ENCODE data around the gene TMEM143. TPM values are rescaled to one million over a fixed set of nuclear protein-coding genes. Genes with fewer than 3 reads are reported as not detected.
"Not testable (repeated sequence)": the region's sequence is repeated elsewhere in the genome, so short reads cannot be mapped to it uniquely, and the experiment has no call there.

TMEM143 gene
- total RNA-seq, 2 experiments from 2014 or later: 9.4 to 11.0 TPM

- H3K36me3 Mint-ChIP-seq (ENCODE audit: low read depth): no peaks in the 10 kb centered on the region
- intact Hi-C loops (cut with DNase I, micrococcal nuclease): loop anchor here (2.0 to 10.0 kb wide), 4 partner anchors 37 to 269 kb away; no protein-coding TSS in a partner anchor
- TF ChIP-seq CTCF (IDR thresholded peaks at IDR 0.05): no peak
- no peak overlapping the region for H3K27ac ChIP-seq (ENCODE audit: low read depth in 1 of 2, low read length in 2 of 2)
- no peak for DNase-seq
- H3K4me3 Mint-ChIP-seq: no peak overlapping the region
- ChIA-PET POLR2A (no interaction called here), CTCF (interaction anchor here (4.1 kb wide), 1 partner anchor 18 kb away, joined by 40 read pairs; no protein-coding TSS in a partner anchor)
- H3K27ac Mint-ChIP-seq: no peak overlapping the region
- H3K27me3 ChIP-seq (ENCODE audit: control insufficient read depth in 1 of 2, insufficient read depth in 2 of 2, low read length in 2 of 2): no peaks in the 10 kb centered on the region
- no peak overlapping the region for H3K4me3 ChIP-seq (ENCODE audit: low read length)
- H3K4me1 ChIP-seq (ENCODE audit: insufficient read depth, low read length): peaks cover 10% of the 10 kb centered on the region
- H3K9me3 Mint-ChIP-seq: no peaks in the 10 kb centered on the region
- no peaks in the 10 kb centered on the region for H3K9me3 ChIP-seq (ENCODE audit: control insufficient read depth in 1 of 2, insufficient read depth in 1 of 2, low read length in 2 of 2)
- no peaks in the 10 kb centered on the region for H3K36me3 ChIP-seq (ENCODE audit: insufficient read depth, low read length)
- H3K4me1 Mint-ChIP-seq (ENCODE audit: low read depth): peaks cover 9% of the 10 kb centered on the region
- no peaks in the 10 kb centered on the region for H3K27me3 Mint-ChIP-seq
- no peak for ATAC-seq (ENCODE audit: poor library complexity)
Measured at GRCh38 chr19:48315712-48316111, 48.0 kb downstream of the TMEM143 start.

- no peak overlapping the region for H3K4me3 ChIP-seq (ENCODE audit: low read length)
- ChIA-PET POLR2A (no interaction called here), CTCF (no interaction called here)
- Mint-ChIP-seq H3K9me3 (no peaks in the 10 kb centered on the region), H3K4me1 (ENCODE audit: low read depth) (no peaks in the 10 kb centered on the region), H3K27ac (no peak overlapping the region), H3K4me3 (no peak overlapping the region), H3K27me3 (no peaks in the 10 kb centered on the region), H3K36me3 (ENCODE audit: low read depth) (no peaks in the 10 kb centered on the region)
- H3K36me3 ChIP-seq (ENCODE audit: insufficient read depth, low read length): no peaks in the 10 kb centered on the region
- TF ChIP-seq CTCF (IDR thresholded peaks at IDR 0.05): no peak
- H3K4me1 ChIP-seq (ENCODE audit: insufficient read depth, low read length): no peaks in the 10 kb centered on the region
- H3K27me3 ChIP-seq (ENCODE audit: control insufficient read depth in 1 of 2, insufficient read depth in 2 of 2, low read length in 2 of 2): no peaks in the 10 kb centered on the region
- no peak for ATAC-seq (ENCODE audit: poor library complexity)
- no peaks in the 10 kb centered on the region for H3K9me3 ChIP-seq (ENCODE audit: control insufficient read depth in 1 of 2, insufficient read depth in 1 of 2, low read length in 2 of 2)
- H3K27ac ChIP-seq (ENCODE audit: low read depth in 1 of 2, low read length in 2 of 2): no peak overlapping the region
- DNase-seq: no peak
- intact Hi-C loops (cut with DNase I, micrococcal nuclease): loop anchor here in 1 of 2 experiments (10.0 kb wide), 1 partner anchor 273 kb away; no protein-coding TSS in a partner anchor
Measured at GRCh38 chr19:48311384-48311783, 52.4 kb downstream of the TMEM143 start.

- no peaks in the 10 kb centered on the region for H3K36me3 Mint-ChIP-seq (ENCODE audit: low read depth)
- TF ChIP-seq CTCF (IDR thresholded peaks at IDR 0.05): no peak
- Histone ChIP-seq H3K36me3 (ENCODE audit: insufficient read depth, low read length) (no peaks in the 10 kb centered on the region), H3K9me3 (ENCODE audit: control insufficient read depth in 1 of 2, insufficient read depth in 1 of 2, low read length in 2 of 2) (no peaks in the 10 kb centered on the region), H3K4me3 (ENCODE audit: low read length) (no peak overlapping the region), H3K27ac (ENCODE audit: low read depth in 1 of 2, low read length in 2 of 2) (no peak overlapping the region), H3K27me3 (ENCODE audit: control insufficient read depth in 1 of 2, insufficient read depth in 2 of 2, low read length in 2 of 2) (no peaks in the 10 kb centered on the region), H3K4me1 (ENCODE audit: insufficient read depth, low read length) (no peaks in the 10 kb centered on the region)
- ATAC-seq (ENCODE audit: poor library complexity) (no peak), DNase-seq (no peak)
- H3K27ac Mint-ChIP-seq: no peak overlapping the region
- intact Hi-C loops (cut with DNase I, micrococcal nuclease): loop anchor here in 1 of 2 experiments (10.0 kb wide), 1 partner anchor 275 kb away; no protein-coding TSS in a partner anchor
- no peaks in the 10 kb centered on the region for H3K27me3 Mint-ChIP-seq
- CTCF ChIA-PET: no interaction called here
- POLR2A ChIA-PET: no interaction called here
- H3K4me1 Mint-ChIP-seq (ENCODE audit: low read depth): no peaks in the 10 kb centered on the region
- no peaks in the 10 kb centered on the region for H3K9me3 Mint-ChIP-seq
- no peak overlapping the region for H3K4me3 Mint-ChIP-seq
Measured at GRCh38 chr19:48310227-48310626, 53.5 kb downstream of the TMEM143 start.

GRCh38 chr19:48309731-48310130 is 54.0 kb downstream of the TMEM143 start:
- H3K9me3 Mint-ChIP-seq; H3K27ac ChIP-seq (ENCODE audit: low read depth in 1 of 2, low read length in 2 of 2); H3K27me3 Mint-ChIP-seq; H3K4me3 ChIP-seq (ENCODE audit: low read length); ATAC-seq (ENCODE audit: poor library complexity); H3K27ac Mint-ChIP-seq; CTCF ChIA-PET; H3K9me3 ChIP-seq (ENCODE audit: control insufficient read depth in 1 of 2, insufficient read depth in 1 of 2, low read length in 2 of 2); H3K27me3 ChIP-seq (ENCODE audit: control insufficient read depth in 1 of 2, insufficient read depth in 2 of 2, low read length in 2 of 2); H3K4me1 Mint-ChIP-seq (ENCODE audit: low read depth); H3K36me3 Mint-ChIP-seq (ENCODE audit: low read depth); H3K36me3 ChIP-seq (ENCODE audit: insufficient read depth, low read length); H3K4me3 Mint-ChIP-seq; DNase-seq; H3K4me1 ChIP-seq (ENCODE audit: insufficient read depth, low read length): not testable (repeated sequence)
- POLR2A ChIA-PET: interaction anchor here (1.2 kb wide), 1 partner anchor 23 kb away, joined by 4 read pairs; no protein-coding TSS in a partner anchor
- intact Hi-C loops (cut with DNase I, micrococcal nuclease): loop anchor here in 1 of 2 experiments (10.0 kb wide), 1 partner anchor 275 kb away; no protein-coding TSS in a partner anchor
